ENCODE results near the gene IGSF3.
"Not testable (repeated sequence)": the region's sequence is repeated elsewhere in the genome, so short reads cannot be mapped to it uniquely, and the experiment has no call there.

The IGSF3 gene

GRCh38 chr1:116631996-116632925 lies 35.3 kb downstream of the IGSF3 start:
- in situ Hi-C loops (cut with MboI; ENCODE audit: low sequenced_read_pairs), result not testable (repeated sequence)

GRCh38 chr1:116631554-116631953 lies 36.0 kb downstream of the IGSF3 start:
- in situ Hi-C loops (cut with MboI; ENCODE audit: low sequenced_read_pairs), result not testable (repeated sequence)

GRCh38 chr1:116630057-116630456 lies 37.5 kb downstream of the IGSF3 start:
- in situ Hi-C loops (cut with MboI; ENCODE audit: low sequenced_read_pairs), result not testable (repeated sequence)

GRCh38 chr1:116629441-116629840 lies 38.1 kb downstream of the IGSF3 start:
- in situ Hi-C loops (cut with MboI; ENCODE audit: low sequenced_read_pairs), result not testable (repeated sequence)

- in situ Hi-C loops (cut with MboI; ENCODE audit: low sequenced_read_pairs), result no loop called here
These were observed 39.1 kb downstream of the IGSF3 start for GRCh38 chr1:116628448-116628847.

GRCh38 chr1:116627357-116627756 lies 40.2 kb downstream of the IGSF3 start:
- in situ Hi-C loops (cut with MboI; ENCODE audit: low sequenced_read_pairs), result not testable (repeated sequence)

GRCh38 chr1:116626915-116627314 lies 40.6 kb downstream of the IGSF3 start:
- in situ Hi-C loops (cut with MboI; ENCODE audit: low sequenced_read_pairs), result not testable (repeated sequence)

GRCh38 chr1:116625155-116625554 lies 42.4 kb downstream of the IGSF3 start:
- in situ Hi-C loops (cut with MboI; ENCODE audit: low sequenced_read_pairs), result not testable (repeated sequence)

GRCh38 chr1:116624040-116624439 lies 43.5 kb downstream of the IGSF3 start:
- in situ Hi-C loops (cut with MboI; ENCODE audit: low sequenced_read_pairs), result no loop called here

- in situ Hi-C loops (cut with MboI; ENCODE audit: low sequenced_read_pairs), result not testable (repeated sequence)
These were observed 45.0 kb downstream of the IGSF3 start for GRCh38 chr1:116622496-116622895.

- in situ Hi-C loops (cut with MboI; ENCODE audit: low sequenced_read_pairs), result not testable (repeated sequence)
These were observed 45.8 kb downstream of the IGSF3 start for GRCh38 chr1:116621756-116622155.

GRCh38 chr1:116620392-116620791 lies 47.1 kb downstream of the IGSF3 start:
- in situ Hi-C loops (cut with MboI; ENCODE audit: low sequenced_read_pairs), result not testable (repeated sequence)

- in situ Hi-C loops (cut with MboI; ENCODE audit: low sequenced_read_pairs), result not testable (repeated sequence)
These were observed 48.4 kb downstream of the IGSF3 start for GRCh38 chr1:116619106-116619505.

- in situ Hi-C loops (cut with MboI; ENCODE audit: low sequenced_read_pairs), result not testable (repeated sequence)
These were observed 49.7 kb downstream of the IGSF3 start for GRCh38 chr1:116617808-116618207.

- in situ Hi-C loops (cut with MboI; ENCODE audit: low sequenced_read_pairs), result not testable (repeated sequence)
These were observed 53.7 kb downstream of the IGSF3 start for GRCh38 chr1:116613825-116614224.

GRCh38 chr1:116609801-116610371 lies 57.6 kb downstream of the IGSF3 start:
- in situ Hi-C loops (cut with MboI; ENCODE audit: low sequenced_read_pairs), result not testable (repeated sequence)

- in situ Hi-C loops (cut with MboI; ENCODE audit: low sequenced_read_pairs), result not testable (repeated sequence)
These were observed 58.7 kb downstream of the IGSF3 start for GRCh38 chr1:116608841-116609240.

- in situ Hi-C loops (cut with MboI; ENCODE audit: low sequenced_read_pairs), result not testable (repeated sequence)
These were observed 59.4 kb downstream of the IGSF3 start for GRCh38 chr1:116608151-116608550.

GRCh38 chr1:116607463-116607862 lies 60.1 kb downstream of the IGSF3 start:
- in situ Hi-C loops (cut with MboI; ENCODE audit: low sequenced_read_pairs), result not testable (repeated sequence)

- in situ Hi-C loops (cut with MboI; ENCODE audit: low sequenced_read_pairs), result not testable (repeated sequence)
These were observed 61.5 kb downstream of the IGSF3 start for GRCh38 chr1:116606067-116606466.

- in situ Hi-C loops (cut with MboI; ENCODE audit: low sequenced_read_pairs), result no loop called here
These were observed 62.2 kb downstream of the IGSF3 start for GRCh38 chr1:116605315-116605714.

GRCh38 chr1:116604408-116604807 lies 63.1 kb downstream of the IGSF3 start:
- in situ Hi-C loops (cut with MboI; ENCODE audit: low sequenced_read_pairs), result not testable (repeated sequence)

Data from HL-60/S4 (cell line).